GM10266 (cell line): ENCODE data around the gene EQTN.

Experiments used
- DNase-seq: peaks from one replicate; pipeline ENCODE4 v3.0.0; 2012; ENCODE audit errors: extremely low spot score
- CTCF ChIP-seq: IDR thresholded peaks from 2 replicates; pipeline ENCODE4 v1.5.1; 2012; ENCODE audit warnings: mild to moderate bottlenecking, low read depth; ENCODE audit not compliant: control insufficient read depth, insufficient read depth; ENCODE audit errors: missing control alignments

EQTN gene

DNA sequence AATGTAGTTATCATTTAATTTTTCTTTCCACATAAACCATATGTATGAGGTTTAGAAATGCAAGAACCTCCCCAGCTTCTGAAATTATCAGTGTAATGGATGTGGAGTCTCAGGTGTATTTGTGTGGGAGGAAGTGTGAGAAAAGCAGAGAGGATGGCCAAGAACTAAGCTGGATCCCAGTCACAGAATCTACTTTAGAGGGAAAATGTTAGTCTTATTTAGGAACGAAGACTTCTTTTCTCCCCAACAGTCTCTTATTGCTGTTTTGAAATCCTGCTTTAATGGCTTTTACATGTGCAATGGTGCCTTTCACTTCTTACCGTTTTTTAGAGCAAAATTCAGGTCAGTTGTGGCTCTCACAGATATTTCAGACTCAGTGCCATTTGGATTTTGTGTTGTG lies 3.0 kb downstream of the EQTN start:
- no peak for TF ChIP-seq CTCF
- no peak for DNase-seq

- no peak for TF ChIP-seq CTCF
- DNase-seq: no peak
Observed at GRCh38 chr9:27292659-27293405, 4.1 kb downstream of the EQTN start.

DNA sequence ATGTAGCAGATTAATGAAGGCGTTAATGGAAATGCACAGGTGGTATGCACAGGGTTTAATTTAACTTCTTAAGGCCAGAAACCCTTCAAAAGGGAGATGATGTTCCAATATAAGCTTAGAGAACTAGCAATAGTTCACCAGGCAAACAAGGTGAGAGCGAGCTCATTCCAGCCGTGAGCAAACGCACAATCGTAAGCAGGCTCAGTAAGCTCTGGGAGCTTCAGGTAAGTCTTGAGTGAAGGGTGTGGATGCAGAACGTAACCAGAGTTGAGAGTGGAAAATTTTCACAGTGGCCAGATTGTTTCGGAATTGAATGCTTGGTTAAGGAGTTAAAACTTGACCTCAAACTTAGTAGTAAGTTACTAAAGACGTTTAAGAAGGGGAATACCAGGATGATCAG lies 5.7 kb downstream of the EQTN start:
- DNase-seq: no peak
- TF ChIP-seq CTCF: no peak

DNA sequence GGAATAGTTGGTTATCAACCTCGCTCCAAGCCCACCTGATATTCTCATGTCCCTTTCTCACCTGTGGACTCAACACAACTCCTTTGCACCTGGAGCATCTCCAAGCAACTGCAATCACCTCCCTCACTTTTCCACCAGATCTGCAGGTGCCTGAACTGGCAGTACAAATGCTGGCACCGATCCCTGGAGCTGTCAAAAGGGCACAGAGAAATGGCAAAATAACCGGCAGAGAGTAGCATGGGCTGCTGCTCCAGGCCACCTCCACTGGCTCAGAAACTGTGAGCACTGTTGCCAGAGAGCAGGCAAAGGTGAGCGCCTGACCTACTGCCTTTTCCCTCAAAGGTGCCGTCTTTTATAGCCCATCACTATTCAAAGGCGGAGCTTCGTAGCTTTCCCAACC lies 14.7 kb downstream of the EQTN start:
- TF ChIP-seq CTCF: no peak
- no peak for DNase-seq

- no peak for DNase-seq
- TF ChIP-seq CTCF: no peak
Observed at GRCh38 chr9:27280860-27281259, 16.1 kb downstream of the EQTN start.

DNA sequence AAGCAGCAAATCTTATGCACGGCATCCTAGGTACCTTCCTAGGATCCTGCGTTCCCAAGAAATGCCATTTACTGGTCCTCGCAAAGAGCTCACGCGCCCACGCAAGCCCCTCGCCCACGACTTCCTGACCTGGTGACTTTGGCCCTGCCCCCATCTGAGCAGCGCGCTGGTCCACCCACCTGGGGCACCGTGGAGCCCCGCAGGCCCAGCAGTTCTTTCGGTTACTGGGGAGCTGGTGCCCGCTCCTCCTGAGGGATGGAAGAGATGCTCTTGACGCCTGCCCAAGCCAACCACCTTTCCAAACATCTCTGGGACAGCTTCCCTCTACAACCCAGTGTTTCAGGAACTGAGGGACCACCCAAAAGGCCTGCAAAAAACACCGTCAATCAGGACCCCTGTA lies 16.7 kb downstream of the EQTN start:
- no peak for DNase-seq
- no peak for TF ChIP-seq CTCF

GRCh38 chr9:27279611-27280010 lies 17.3 kb downstream of the EQTN start:
- TF ChIP-seq CTCF: no peak

More at GRCh38 chr9:27279611-27280010, 17.3 kb downstream of the EQTN start:
- DNase-seq: no peak
